Stimulated activated CD4-positive, alpha-beta T cell treated with anti-CD3 and anti-CD28 coated beads, Interleukin-2, amount 100 ng/mL, for 4 hours (primary cell): Measurements from ENCODE around the gene ADD1.

ENCODE experiments used
- DNase-seq: peaks from one replicate; pipeline ENCODE4 v3.0.0-alpha.2; 2020; ENCODE audit warnings: low read depth

Gene ADD1

GRCh38 chr4:2822461-2823300 is 21.0 kb upstream of the ADD1 start:
- no peak for DNase-seq

DNA sequence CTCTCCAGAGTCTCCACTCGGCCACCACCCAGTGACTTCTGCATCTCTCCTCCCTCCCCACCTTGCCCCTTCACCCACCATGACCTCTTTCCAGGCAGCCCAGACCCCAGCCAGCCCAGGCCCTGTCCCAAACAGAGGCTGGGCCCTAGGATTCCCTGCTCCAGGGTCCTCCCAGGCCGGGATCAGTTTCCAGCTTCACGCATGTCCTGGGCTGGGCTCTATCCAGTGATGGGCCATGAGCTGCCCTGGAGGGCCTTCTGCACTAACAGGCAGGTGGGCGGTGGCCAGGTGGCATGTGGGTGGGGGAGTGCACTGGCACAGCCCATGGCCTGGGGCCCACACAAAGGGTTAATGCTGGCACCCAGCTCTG is 20.4 kb upstream of the ADD1 start:
- no peak for DNase-seq

DNA sequence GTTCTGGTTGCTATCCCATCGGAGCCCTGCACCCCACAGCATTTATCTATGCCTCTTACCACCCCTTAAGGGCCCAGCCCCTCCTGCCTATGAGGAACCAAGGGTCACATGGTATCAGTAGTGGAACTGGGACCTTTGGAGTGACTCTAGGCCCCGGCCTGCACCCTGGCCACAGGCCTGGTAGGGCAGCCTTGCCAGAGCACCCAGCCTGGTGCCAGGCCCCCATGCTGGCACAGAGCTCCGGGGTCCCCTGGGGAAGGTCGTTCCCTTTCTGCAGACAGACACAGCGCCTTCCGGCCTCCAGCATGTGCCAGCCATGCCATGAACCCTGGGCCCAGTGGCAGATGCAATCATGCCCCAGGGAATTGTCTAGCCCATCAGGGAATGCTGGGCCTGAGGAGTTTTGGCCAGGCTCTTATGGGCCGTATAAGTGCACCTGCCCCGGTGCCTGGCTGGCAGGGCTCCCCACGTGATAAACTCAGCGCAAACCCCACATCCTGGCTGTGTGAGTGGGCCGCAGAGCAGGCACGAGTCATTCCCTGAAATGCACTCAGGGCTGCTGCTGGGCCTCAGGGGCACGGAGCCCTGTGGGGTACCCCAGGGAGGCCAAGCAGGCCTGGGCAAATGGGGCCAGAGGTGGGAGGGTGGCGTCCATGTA is 19.8 kb upstream of the ADD1 start:
- DNase-seq, result no peak

DNA sequence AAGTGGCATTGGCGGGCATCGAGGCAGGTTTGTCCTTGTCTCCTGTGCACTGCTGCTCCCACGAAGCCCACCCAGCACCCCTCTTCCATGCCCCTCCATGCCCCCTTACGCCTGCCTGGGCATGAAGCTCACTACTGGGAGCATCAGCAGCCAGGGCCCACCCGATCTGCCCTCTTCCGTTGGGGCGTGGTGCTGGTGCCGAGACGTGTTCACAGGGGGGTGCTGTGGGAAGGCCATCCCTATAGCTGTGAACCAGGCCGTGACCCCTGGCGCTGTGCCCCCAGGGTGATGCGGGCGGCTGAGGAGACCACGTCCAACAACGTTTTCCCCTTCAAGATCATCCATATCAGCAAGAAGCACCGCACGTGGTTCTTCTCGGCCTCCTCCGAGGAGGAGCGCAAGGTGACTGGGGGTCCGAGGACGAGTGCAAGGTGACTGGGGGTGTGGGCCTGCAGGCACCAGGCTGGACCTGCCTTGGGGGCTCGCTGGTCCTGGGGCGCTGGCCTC is 19.3 kb upstream of the ADD1 start:
- DNase-seq, result no peak

- no peak for DNase-seq
Observed at GRCh38 chr4:2824836-2825381, 18.7 kb upstream of the ADD1 start.

DNA sequence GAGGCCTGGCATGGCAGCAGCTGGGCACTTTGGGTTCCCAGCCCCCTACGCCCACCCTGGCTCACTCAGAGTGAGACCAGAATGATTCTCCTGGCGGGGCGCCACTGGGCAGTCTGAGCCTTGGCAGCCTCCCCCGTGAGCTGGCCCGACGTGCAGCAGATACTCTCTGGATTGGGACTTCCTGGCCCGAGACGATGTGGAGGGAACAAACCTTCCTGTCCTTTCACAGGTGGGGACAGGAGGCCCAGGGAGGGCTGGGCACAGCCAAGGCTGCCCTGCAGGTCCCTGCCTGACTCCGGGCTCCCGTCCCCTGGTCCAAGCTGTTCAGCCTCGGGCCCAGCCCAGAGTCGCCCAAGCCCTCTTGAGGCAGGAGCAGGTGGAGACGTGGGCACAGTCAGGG is 17.9 kb upstream of the ADD1 start:
- DNase-seq, result no peak

DNA sequence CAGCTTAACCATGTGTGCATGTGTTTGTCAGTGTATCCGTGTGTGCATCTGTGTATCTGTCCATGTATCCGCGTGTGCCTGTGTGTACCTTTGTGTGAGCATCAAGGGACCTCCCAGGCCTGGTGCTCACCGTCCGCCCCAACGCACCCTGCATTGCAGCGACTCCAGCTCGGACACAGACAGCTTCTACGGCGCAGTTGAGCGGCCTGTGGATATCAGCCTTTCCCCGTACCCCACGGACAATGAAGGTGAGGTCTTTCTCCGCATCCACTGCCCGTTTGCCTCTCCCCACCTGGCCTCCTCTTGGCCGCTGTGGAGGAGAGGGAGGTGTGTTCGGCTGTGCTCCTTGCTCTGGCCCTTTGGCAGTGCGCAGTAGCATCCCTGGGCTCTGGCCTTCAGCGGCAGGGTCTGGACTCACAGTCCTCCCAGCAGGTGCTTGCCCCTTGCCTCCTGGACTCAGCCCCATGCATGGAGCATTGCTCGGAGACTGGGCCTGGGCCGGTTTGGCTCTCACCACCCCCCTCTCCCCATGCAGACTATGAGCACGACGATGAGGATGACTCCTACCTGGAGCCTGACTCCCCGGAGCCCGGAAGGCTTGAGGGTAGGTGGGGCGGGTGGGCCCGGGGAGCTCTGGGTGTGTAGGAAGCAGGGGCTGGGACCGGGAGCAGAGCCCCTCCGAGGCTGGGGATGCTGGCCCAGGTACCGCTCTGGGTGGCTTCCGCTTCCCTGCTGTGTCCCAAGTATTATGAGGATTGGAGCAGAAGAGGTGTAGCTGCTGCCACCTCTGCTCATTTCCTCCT is 16.4 kb upstream of the ADD1 start:
- no peak for DNase-seq

GRCh38 chr4:2827874-2828751 is 15.5 kb upstream of the ADD1 start:
- DNase-seq, result no peak

- DNase-seq, result no peak
Observed at GRCh38 chr4:2828758-2829181, 14.9 kb upstream of the ADD1 start.

GRCh38 chr4:2829321-2829932 is 14.2 kb upstream of the ADD1 start:
- DNase-seq, result no peak

DNA sequence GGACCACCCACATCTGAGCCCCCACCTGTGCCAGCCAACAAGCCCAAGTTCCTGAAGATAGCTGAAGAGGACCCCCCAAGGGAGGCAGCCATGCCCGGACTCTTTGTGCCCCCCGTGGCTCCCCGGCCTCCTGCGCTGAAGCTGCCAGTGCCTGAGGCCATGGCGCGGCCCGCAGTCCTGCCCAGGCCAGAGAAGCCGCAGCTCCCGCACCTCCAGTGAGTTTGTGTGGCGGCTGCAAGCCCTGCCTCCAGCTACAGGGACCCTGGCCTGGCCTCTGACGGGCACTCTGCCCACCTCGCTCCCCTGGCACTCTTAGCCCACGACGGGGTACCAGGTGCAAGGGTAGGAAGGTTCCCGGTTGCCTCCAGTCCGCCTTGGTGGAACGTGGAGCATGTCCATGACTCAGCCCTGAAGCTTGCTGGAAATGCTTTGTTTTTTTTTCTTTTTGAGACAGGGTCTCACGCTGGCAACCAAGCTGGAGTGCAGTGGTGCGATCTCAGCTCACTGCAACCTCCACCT is 13.7 kb upstream of the ADD1 start:
- no peak for DNase-seq

DNA sequence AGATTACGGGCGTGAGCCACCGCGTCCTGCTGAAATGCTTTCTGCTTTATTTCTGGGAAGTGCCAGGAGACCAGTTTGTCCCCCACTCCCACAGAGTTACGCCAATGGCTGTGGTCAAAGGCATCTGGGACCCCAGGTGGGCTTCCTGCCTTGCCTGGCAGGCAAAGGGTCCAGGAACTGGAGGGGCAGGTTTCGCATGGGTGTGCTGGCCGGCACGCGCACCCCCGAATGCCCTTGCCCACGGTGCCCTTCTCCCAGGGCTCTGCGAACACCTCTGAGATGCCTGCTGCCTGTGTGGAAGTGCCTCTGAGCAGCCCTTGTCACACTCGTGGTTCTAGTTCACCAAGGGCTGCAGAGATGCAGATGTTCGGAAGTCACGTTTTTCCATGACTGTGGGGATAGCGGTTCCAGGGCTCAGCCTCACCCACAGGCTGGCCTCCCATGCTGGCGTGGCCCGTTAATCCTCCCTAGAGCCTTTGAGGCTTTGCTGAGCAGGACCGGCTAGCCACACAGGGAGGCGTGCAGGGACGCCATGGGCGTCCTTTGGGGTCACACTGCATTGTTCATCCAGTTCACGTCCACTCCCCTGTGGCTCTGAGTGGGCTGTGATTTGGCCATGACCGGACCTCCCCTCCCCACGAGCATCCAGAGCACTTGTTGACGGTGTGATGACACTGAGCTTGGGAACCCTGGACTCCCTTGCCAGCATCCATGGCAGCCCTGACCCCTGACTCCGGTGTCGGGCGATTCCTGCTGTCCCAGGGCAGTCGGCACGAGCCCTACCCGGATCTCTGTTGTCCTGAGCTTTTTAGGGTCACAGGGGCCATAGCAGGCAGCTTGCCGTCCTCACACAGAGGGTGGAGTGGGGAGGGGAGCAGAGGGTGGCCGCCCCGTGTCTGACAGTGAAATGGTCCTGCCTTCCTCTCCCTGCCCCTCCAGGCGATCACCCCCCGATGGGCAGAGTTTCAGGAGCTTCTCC is 12.7 kb upstream of the ADD1 start:
- no peak for DNase-seq

- no peak for DNase-seq
Observed at GRCh38 chr4:2831611-2832308, 11.9 kb upstream of the ADD1 start.

DNA sequence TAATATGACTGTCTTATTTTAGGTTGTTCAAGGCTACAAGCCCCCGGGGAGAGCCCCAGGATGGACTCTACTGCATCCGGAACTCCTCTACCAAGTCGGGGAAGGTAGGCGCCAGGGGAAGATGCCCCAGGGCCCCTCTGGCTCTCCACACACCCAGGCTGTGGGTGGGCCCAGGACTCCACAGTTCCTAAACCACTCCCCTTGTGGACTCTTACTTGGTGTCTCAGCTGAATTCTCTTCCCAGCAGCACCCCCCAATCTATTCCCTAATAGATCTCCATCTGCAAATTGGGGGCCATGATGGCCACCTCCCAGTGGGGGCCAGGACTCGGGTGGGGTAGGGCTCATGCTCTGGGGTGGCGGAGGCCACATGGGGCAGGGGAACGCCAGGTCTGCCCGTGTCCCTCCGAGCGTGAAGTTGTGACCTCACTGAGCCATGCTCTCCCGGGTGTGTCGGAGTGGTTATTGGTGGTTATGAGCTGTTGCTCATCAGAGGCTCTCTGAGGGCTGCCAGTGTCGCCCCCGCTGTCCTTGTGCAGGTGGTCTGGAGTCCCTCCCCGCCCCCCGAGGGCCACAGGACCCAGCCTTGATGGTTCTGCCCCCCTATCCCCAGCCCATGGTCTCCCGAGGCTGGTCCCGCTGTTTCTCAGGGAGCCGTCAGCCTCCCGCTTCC is 11.2 kb upstream of the ADD1 start:
- no peak for DNase-seq

DNA sequence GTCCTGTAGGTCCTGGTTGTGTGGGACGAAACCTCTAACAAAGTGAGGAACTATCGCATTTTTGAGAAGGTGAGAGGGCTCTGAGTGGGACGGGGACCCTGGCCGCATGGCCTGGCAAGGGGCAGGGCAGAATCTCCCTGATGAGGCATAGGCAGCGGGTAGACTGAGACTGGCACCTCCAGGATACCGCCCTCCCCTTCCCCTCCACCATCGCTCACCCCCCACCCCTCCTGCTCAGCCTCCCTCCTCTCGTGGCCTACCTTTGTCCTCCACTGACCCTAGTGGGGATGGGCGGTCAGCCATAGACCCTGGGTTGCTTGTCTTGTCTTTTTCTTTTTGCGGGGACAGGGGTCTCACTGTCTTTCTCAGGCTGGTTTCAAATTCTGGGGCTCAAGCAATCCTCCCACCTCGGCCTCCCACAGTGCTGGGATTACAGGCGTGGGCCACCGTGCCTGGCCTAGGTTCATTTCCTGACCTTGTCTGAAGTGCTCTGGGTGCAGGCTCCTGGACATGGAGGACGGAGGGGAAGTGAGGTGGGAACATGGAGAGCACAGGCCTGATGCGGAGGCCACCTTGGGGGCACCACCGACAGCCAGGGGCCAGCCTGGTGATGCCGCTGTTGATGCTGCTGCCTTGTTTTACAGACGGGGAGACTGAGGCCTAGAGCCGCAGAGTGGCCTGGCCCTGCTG is 10.5 kb upstream of the ADD1 start:
- DNase-seq, result no peak

DNA sequence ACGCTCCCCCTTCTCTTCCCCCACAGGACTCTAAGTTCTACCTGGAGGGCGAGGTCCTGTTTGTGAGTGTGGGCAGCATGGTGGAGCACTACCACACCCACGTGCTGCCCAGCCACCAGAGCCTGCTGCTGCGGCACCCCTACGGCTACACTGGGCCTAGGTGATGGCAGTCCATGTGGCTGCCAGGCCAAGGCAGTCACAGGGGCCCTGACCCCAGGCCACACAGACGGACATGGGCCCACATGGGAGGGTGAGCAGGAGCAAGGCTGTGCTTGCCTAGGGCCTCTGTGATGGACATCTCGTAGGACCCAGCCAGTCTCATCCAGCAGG is 10.0 kb upstream of the ADD1 start:
- no peak for DNase-seq

DNA sequence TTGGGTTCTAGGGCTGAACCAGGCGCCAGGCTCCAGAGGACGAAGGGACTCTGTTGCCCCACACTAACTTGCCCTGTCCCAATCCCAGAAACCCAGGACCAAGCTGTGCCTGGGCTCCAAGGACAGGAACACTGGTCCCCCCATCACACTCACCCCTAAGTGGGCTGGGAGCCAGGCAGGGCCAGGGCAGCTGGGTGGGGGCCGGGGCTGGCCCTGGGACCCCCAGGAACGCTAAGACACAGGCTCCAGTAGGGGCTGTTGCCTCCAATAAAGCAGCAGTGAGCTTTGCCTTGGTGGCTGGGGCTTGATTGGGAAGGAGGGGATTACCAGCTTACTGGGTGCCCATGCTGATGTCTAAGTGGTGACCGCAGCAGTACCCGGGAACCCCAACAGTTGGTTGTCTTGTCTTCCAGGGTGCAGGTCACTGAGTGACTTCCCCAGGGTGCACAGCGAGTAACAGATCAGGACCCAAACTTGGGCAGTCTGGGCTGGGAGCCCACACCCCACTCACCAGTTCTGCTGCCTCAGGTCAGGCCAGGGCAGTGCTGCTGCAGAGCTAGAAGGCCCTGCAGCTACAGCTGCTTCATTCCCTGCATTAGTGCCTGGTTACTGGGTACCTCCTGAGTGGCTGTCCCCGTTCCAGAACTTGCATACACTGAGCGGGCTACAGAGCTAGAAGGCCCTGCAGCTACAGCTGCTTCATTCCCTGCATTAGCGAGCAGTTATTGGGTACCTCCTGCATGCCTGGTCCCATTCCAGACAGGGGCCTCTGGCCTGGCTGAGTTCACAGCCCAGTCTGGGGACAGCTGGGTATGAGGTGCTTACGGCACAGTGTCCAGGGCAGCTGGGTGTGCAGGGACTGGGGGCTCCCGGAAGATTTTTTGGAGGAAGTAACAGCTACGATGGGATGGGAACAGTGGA is 9.4 kb upstream of the ADD1 start:
- no peak for DNase-seq
